Measurements from ENCODE around the gene PAK6.

The PAK6 gene

GRCh38 chr15:40238532-40239403 lies at the start of gene PAK6:
TSS of gene PAK6 (plus strand) at chr15:40239063. CDS start at chr15:40264786, 25,723 bp downstream.
- peak; percentile 43 to 60 for DNase-seq

GRCh38 chr15:40190591-40190990 lies 48.3 kb upstream of the PAK6 start:
- DNase-seq, result no peak

- DNase-seq, result no peak
Measured at GRCh38 chr15:40192942-40193341, 45.9 kb upstream of the PAK6 start.

GRCh38 chr15:40197434-40197833 lies 41.4 kb upstream of the PAK6 start:
- no peak for DNase-seq

DNA sequence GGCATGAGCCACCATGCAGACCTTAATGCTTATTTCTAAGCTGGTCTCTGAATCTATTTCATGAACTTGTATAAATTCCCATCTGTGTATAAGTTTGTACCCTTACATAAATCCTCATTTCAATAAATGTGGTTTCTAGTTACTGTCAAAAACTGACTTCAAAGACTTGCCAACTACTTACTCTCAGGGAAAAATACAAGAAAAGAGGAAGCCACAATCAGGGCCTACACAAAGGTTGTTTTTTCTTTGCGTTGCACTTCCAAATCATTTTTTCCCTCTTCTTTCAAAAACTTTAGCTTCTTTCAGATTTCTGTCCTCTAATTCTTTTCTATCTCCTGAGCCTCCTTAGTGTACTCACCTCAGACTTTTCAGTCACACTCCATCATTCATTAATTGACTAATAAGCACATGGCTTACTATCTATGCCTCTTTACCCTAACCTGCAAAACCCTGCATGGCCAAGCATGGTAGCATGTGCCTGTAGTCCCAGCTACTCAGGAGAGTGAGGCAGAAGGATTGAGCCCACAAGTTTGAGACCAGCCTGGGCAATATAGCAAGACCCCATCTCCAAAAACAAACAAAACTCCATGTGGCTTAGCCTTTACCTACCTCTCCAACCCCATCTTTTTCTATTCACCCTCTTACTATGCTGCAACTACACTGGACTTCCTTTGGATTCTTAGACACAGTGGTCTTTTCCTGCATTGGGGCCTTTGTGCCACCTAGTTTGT lies 40.3 kb upstream of the PAK6 start:
- DNase-seq, result no peak

DNA sequence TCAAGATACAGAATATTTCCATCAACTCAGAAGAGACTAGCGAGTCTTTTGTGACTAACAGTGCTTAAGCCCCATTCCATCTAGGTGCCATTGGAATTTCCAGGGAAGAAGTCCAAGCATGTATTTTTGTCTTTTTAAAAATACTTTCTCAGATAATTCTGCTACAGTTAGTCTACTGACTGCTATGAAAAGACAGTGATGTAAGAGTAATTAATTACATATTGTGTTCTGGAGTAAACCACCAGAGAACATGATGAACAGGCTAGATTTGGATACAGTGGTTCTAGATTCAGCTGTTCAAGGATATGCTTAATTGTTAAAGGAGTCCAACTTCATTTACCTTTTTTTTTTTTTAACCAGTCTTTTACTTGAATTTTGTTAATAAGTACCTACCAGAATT lies 34.8 kb upstream of the PAK6 start:
- DNase-seq, result no peak

DNA sequence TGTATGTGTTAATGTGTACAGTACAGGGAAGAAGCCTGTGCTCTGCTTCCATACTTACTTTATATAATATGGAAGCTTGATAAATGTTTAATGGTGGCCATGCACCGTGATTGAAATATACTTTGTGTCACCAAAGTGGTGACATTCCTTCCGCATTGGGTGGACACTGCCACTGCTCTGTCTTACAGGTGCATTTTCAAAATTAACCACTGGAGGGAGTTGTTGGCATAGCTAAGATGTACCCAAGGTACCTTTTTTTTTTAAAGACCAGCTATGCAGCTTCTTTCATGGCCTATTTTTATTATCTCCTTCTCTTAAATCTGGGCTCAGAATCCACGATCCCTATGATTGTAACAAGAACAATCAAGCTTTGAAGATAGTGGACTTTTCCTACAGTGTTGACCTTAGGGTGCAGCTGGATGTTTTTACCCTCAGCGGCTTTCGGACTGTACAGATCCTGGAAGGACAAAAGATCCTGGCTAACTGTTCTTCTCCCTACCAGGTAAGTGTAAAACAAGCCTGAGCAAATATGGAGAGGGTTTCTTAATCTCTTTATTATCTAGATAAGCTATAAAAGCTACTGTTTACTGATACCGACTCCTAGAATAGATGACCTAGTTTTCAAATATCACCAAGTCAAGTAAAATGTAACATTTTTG lies 21.6 kb upstream of the PAK6 start:
- peak in 1 of 2 donors; percentile 39 for DNase-seq

DNA sequence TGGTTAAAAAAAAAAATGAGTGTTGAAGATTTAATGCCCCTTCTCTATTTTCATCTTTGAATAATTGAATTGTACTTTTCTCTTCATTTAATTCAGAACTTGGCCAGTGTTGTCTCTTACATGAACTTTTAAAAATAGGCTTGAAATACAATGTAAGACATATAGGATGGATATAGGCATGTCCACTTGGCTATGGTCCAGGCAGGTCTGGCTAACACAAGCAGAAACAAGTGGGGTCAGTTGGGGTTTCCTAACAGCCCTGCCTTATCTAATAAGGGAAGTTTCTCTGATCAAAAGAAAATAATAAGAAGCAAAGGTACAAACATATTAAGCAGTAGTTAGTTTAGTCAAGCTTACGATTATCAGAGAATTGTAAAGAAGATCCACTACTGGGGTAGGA lies 19.1 kb upstream of the PAK6 start:
- no peak for DNase-seq

DNA sequence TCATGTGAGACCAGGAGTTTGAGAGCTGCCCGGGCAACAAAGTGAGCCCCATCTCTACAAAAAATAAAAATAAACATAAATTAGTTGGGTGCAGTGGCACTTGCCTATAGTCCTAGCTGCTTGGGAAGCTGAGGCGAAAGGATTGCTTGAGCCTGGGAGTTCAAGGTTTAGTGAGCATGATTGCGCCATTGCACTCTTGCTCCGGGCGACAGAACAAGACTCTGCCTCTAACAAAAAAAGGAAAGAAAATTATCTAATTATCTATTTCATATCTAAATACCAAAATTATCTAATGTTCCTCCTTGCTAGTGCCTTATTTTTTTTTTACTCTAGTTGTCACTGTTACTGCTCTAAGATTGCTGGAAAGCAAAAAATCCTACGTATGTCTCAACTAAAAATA lies 16.7 kb upstream of the PAK6 start:
- DNase-seq, result no peak

- no peak for DNase-seq
Measured at GRCh38 chr15:40226736-40227135, 12.1 kb upstream of the PAK6 start.

DNA sequence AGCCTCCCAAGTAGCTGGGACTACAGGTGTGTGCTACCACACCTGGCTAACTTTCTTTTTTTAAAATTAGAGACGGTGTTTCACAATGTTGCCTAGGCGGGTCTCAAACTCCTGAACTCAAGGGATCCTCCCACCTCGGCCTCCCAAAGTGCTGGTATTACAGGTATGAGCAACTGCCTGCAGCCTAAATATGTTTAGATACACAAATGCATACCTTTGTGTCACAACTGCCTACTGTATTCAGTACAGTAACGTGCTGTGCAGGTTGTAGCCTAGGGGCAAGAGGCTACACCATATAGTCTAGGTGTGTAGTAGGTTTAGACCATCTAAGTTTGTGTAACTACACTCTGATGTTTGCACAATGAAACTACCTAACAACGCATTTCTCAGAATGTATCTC lies 9.5 kb upstream of the PAK6 start:
- no peak for DNase-seq

DNA sequence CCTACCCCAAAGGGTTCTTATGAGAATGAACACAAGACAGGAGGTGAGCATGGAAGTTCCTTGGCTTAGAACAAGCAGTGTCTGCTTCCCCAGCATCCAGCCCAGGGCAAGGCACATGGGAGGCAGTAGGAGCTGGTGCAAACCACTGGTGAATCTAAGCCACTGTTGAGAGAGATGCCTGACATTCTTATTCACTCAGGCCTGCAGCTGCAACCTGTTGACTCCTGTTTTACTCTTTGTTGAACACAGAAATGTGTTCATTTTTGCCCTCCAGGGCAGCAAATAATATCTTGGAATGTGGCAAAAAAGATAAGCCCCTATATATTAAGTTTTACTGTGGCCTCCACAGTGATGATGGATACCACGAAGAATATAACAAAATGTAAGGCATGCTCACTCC lies 8.9 kb upstream of the PAK6 start:
- no peak for DNase-seq

- no peak for DNase-seq
Measured at GRCh38 chr15:40232625-40233070, 6.2 kb upstream of the PAK6 start.

DNA sequence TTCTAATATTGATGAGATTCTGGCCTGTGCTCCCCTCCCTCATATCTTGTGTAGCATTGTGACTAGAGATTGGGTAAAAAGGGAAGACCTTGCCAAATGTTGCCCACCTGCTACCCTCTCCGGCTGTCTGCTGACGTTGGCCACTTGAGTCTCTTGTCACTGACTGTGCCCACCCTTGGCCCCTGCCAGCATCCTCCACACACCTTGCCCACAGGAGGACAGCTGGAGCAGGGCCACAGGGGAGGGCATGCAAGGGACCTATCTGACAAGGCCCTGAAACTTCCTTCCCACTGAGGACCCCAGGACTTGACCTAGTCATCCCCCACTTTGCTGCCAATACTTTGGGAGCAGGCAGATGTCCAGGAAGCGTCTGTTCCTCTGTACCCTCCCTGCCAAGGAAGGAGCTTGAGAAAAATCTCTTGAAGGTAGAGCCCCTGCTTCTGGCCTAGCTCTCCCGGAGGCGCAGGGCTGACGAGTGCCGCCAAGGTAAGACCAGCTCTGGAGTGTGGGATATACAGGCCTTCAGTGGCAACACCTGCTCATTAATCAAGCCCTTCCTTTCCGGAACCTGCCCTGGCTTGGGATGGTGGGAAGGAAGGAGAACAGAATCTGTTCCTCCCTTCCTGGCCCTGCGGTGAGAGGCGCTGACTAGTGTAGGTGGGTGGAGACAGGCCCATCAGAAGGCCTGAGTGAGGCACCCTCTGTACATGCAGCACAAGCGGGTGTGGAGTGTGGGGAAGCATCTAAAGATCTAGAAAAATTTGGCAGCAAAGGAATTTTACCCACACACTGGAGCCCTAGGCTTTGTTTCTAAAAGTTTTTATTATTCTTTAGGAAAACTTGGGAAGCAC lies 4.9 kb upstream of the PAK6 start:
- no peak for DNase-seq

DNA sequence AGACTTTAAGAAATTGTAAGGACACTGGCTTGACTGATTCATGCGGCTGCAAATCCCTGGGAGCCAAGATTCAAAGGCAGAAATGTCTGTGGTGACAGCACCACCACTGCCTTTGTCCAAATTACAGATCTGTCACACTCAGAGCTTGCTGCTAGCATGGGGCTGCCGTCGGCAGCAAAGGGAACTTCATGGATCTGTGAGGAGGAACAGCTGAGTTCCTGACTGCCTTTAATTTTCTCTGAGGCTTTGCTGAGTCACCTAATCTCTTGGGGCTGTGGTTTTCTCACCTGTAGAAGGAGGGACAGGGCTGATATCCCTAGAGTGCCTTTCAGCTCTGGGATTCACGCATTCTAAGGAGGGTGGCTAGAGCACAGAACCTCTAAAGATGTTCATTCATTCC lies 4.1 kb upstream of the PAK6 start:
- DNase-seq, result no peak

- no peak for DNase-seq
Measured at GRCh38 chr15:40235201-40235885, 3.5 kb upstream of the PAK6 start.

DNA sequence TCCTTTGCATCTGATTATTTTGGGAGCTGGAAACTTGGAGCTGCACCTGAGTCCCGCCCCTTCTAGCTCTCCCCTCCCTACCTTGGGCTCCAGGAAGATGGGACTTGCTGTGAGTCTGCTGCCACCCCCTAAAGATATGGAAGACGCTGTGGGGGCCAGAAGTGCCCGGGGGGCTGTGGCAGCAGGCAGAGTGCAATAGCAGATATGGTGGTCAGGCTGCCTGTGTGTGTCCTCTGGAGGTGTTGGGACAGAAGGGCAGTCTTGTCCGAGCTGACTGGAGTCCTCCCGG lies 485 bp downstream of the PAK6 start:
- DNase-seq, result no peak

GRCh38 chr15:40239693-40240618 lies 1.1 kb downstream of the PAK6 start:
- no peak for DNase-seq

GRCh38 chr15:40240619-40241221 lies 1.9 kb downstream of the PAK6 start:
- no peak for DNase-seq
